Activated CD8-positive, alpha-beta memory T cell treated with anti-CD3 and anti-CD28 coated beads, Interleukin-2, amount 10 ng/mL, durations not matched to agents 7 days and 5 days (primary cell): ENCODE results near the gene IPPK. TPM values are rescaled to one million over a fixed set of nuclear protein-coding genes. Genes with fewer than 3 reads are reported as not detected.

Source experiments
- total RNA-seq, 2 experiments: library from RNA; stranded (reverse); gene quantifications; one replicate each; pipeline ENCODE4 v1.2.3, GENCODE V29; 2021

The IPPK gene
- total RNA-seq, 2 experiments from 2014 or later, result 11.4 to 15.1 TPM

Other genes starting within 250 kb of the IPPK start
- gene OMD, start 245.7 kb downstream of the IPPK start, total RNA-seq, result not detected
- not detected for gene ASPN, start 187.6 kb downstream of the IPPK start, total RNA-seq
- not detected for gene ECM2, start 134.1 kb downstream of the IPPK start, total RNA-seq
- gene BICD2, start 94.7 kb upstream of the IPPK start, total RNA-seq, result 10 to 100 TPM; 26.4 to 27.2 TPM
- 10 to 100 TPM; 10.2 to 11.9 TPM for gene ZNF484, start 207.9 kb upstream of the IPPK start, total RNA-seq